Activated CD8-positive, alpha-beta memory T cell treated with anti-CD3 and anti-CD28 coated beads, Interleukin-2, amount 50 U/mL, for 1 hour (primary cell): ENCODE results near the gene BIN1.
"Not testable (repeated sequence)": the region's sequence is repeated elsewhere in the genome, so short reads cannot be mapped to it uniquely, and the experiment has no call there.

Experiments used
- DNase-seq: peaks from one replicate; pipeline ENCODE4 v3.0.0-alpha.2; 2020; ENCODE audit errors: extremely low read depth

The BIN1 gene

GRCh38 chr2:127134235-127134634 lies 27.3 kb upstream of the BIN1 start:
- DNase-seq = no peak

- DNase-seq = no peak
Observed at GRCh38 chr2:127133793-127134192, 26.8 kb upstream of the BIN1 start.

- no peak for DNase-seq
Observed at GRCh38 chr2:127130421-127130820, 23.5 kb upstream of the BIN1 start.

DNA sequence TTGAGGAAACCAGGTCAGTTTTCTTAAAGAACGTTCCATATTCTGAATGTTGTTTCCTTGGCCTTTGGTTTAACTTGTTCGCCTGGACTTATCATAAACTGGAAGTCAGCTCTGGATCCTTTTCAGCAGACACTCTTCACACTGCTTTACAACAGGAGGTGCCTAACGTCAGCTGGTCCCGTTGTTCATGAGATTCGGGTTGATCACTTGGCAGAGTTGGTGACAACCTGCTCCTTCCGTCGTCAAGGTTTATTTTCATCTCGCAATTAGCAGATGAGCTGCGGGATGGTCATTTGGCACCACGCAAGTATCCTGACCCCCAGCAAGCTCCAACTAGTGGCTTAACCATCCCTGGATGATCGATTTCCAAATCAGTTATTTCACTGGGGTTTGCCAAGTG lies 23.0 kb upstream of the BIN1 start:
- DNase-seq = no peak

GRCh38 chr2:127128445-127128904 lies 21.5 kb upstream of the BIN1 start:
- no peak for DNase-seq

DNA sequence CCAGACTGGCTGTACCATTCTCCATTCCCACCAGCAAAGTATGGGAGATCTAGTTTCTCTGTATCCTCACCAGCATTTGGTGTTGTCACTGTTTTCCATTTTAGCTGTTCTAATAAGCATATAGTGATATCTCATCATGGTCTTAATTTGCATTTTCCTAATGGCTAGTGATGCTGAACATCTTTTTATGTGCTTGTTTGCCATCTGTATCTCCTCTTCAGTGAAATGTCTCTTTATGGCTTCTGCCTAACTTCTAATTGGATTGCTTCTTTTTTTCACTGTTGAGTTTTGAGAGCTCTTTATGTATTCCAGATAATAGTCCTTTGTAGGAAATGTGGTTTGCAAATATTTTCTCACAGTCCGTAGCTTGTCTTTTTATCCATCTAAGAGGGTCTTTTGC lies 18.9 kb upstream of the BIN1 start:
- DNase-seq = no peak

DNA sequence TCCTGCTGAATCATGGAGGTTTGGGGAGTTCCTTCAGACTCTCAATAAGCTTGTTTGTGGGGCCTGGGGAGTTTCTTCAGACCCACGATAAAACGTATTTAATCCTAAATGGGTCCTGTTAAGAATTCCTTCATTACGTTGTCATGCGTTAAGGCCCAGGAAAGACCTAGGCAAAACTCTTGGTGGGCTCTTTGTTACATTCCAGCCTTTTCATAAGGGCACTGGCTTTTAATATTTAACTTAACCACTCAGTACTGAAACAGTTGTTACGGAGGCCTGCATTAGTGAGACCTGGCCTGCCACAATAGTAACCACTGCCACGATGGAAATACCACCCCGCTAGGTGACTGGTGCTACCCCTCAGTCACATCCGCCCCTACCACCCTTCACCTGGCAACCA lies 17.5 kb upstream of the BIN1 start:
- no peak for DNase-seq

- DNase-seq = no peak
Observed at GRCh38 chr2:127122361-127123027, 15.5 kb upstream of the BIN1 start.

GRCh38 chr2:127121776-127122176 lies 14.8 kb upstream of the BIN1 start:
- DNase-seq = no peak

GRCh38 chr2:127121353-127121752 lies 14.4 kb upstream of the BIN1 start:
- DNase-seq = no peak

GRCh38 chr2:127120408-127120807 lies 13.5 kb upstream of the BIN1 start:
- DNase-seq = not testable (repeated sequence)

DNA sequence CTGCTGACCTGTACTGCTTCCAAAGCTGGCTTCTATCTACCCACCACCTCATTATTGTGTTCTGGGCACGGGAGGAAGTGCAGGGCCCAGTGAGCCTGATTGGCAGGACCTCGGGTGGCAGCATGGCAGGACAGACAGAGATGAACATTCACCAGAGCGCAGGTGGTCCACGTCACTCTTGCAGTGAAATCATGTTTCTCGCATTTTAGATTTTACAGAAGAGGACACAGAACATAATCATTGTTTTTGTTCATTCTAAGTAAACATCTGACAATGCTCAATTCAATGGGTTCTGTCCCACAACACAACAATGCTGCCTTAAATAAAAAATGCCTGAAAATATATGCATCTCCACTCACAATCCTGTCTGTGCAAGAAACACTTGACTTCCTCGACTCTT lies 11.5 kb upstream of the BIN1 start:
- DNase-seq = no peak

DNA sequence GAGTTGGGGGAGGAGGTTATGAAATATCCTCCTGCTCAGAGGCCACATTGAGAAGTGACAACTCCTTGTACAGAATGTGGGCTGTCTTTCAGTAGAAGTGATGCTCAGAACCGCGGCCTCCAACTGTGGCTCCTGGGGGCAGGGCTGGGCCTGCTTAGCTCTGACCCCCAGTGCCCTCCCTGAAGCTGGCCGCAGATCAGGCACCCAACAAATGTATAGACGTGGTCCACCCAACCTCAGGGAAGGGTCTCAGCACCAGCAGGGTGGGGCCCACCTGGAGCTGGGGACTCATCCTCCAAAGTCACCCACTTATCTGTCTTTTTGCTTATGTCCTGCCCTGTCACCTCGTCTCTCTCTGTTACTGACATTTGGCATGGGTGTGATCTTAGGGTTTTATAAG lies 11.1 kb upstream of the BIN1 start:
- DNase-seq = no peak

GRCh38 chr2:127117603-127118002 lies 10.6 kb upstream of the BIN1 start:
- no peak for DNase-seq

GRCh38 chr2:127115471-127116199 lies 8.7 kb upstream of the BIN1 start:
- no peak for DNase-seq

DNA sequence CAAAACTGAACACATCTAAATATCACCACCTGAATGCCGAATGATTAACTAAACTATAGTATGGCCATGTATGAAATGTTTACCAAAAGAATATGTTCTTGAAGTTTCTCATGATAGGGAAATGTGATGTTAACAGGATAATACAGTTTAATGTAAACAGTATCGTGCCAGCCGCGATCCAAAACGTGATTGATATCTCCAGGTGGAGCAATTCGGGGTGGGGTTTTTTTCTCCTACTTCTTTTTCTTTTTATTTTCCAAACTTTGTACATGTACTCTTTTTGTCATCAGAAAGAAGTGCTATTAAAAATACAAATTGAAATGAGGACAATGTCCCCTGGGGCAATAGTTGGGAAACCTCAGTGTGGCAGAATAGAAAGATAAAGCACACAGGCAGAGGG lies 4.0 kb upstream of the BIN1 start:
- no peak for DNase-seq

DNA sequence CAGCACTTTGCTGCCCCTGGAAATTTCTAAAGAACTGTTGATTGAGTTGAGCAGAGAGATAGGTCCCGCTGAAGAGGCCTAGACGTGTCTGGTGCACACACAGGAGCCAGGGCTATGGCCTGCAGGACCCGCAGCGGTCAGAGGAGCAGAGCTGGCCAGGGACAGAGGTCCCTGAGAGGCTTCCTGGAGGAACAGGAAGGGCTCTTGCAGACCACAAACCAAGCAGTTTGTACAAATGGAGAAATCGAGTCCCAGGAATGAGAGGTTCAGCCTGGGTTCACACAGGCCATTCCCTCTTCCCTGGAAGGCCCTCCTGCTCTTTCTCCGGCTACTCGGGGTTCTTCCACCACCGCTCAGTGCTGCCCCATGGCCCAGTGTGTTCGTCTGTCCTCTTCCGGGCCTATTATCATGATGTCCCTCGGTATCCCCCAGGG lies 1.2 kb upstream of the BIN1 start:
- no peak for DNase-seq

GRCh38 chr2:127107622-127107999 lies 657 bp upstream of the BIN1 start:
- DNase-seq = no peak

- no peak for DNase-seq
Observed at GRCh38 chr2:127106457-127106990, 430 bp downstream of the BIN1 start.

DNA sequence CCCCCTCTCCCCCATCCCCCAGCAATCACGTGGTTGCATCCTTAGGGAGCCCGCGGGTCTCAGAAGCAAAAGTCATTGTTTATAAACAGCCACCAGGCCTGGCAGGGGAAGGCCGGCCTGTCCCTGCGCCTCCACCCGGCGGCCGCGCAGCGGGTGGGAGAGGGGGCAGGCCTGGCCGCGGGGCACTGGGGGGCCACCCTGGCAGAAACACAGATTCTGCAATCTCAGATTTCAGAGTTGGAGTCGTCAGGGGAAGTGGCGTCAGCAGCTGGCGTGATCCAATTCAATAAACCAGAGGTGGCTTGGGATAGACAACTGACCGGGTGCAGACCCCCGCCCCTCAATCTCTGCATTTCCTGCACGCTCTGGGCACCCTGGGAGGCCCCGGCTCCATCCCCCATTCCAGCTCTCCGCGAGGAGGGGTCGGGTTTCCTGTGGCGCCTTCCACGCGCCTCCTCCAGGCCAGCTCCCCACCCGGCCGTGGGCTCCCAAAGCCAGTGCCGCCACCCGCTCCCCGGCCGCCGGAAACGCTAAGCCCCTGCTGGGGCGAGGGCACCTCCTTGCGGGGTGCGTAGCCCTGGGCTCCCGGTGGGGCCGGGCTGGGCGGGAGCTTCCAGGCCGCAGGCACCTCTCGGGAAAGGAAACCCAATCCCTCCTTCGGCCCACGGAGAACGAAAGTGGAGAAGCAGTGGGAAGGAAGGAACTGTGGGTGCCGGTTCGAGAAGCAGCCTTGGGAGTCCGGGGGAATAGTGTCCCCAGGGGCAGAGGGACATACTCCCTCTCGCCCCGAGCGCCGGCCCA lies 1.1 kb downstream of the BIN1 start:
- DNase-seq = no peak

DNA sequence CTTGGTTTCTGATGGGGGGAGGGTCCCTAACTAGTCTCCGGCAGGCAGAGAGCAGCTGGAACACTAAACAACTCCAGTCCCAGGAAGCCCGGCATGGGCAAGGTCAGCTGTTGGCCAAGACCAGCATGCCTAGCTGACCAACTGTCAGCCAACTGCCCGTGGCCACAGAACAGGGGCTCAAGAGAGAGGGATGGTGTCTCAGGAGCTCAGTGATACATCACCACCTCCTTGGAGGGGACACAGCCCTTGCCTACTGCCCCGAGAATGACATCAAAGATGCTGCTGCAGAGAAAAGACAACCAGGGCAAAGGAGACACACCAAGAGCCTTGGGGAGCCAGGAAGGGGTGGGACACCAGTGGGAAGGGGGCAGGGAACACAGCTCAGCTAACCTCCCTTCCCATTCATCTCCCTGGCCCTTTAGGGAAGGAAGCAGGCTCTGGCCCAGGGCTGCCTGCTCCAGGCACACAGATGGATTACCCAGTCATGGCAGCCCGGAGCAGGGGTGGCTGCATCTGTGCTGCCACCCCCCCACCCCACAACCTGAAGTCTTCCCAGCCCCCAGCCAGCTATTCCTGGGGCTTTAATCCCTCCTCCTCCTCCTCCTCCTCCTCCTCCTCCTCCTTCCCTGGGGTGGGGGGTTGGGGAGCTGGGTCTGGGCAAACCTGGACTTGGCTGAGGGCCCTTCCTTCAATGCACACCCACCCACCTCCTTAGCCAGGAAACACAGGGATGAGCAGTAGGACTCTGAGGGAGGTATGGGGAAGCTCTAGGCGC lies 1.9 kb downstream of the BIN1 start:
- no peak for DNase-seq
